ENCODE data around the gene LIF.

DNA sequence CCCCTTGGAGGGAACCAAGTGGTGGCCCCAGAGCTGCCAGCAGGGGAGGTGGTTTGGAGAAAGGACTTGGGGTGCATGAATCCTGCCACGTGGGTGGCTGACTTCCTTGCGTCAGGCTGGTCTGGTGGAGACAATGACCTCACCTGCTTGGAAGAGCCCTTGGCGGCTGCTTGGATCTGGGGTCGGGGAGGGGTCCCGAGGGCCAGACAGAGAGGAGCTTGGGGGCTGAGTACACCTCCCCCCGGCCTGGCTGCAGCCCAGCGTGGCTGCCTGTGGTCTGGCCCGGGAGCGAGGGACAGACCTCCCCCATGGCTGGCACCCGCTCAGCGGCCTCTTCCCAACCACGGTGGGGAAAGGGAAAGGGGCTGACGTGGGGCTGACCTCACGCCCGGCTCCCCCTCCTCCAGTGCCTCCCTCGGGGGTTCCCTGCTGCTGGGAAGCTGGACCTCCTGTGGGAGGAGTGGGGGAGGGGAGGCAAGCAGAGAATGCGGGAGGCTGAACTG lies 13.8 kb downstream of the LIF start:
- TF ChIP-seq EZH2 (IDR thresholded peaks at IDR 0.05; ENCODE audit: insufficient read depth, poor library complexity, severe bottlenecking): no peak
- TF ChIP-seq EZH2phosphoT487 (IDR thresholded peaks at IDR 0.05; ENCODE audit: insufficient read depth, low read depth): no peak

Data from GM23248 (cell line).